ENCODE measurements around the gene CCDC33. TPM values are rescaled to one million over a fixed set of nuclear protein-coding genes. Genes with fewer than 3 reads are reported as not detected.

The CCDC33 gene
- total RNA-seq, 1 donor from 2014 or later = not detected

DNA sequence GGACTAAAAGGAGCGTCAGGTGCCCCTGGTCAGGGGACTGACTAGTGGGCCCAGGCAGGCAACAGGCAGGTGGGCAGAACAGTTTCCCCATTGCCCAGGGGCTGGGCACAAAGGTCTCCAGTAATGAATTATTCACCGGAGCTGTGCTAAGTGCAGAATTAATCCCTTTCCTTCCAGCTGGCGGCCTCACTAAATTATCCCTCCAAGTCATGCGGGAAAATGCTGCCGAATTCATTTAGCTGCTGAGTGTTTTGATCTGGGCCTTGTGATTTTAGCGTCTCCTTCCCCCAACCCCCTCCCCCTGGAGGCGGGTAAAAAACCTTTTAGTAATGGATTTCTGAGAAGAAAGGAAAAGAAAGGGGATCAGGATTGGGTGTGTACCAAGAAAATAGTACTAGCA lies 47.2 kb downstream of the CCDC33 start:
- ATAC-seq = no peak

GRCh38 chr15:74289671-74290070 lies 53.5 kb downstream of the CCDC33 start:
- Histone ChIP-seq H3K27me3 (peaks cover 15% of the 10 kb centered on the region), H3K36me3 (no peaks in the 10 kb centered on the region), H3K4me3 (no peak overlapping the region), H3K4me1 (no peaks in the 10 kb centered on the region), H3K27ac (no peak overlapping the region), H3K9me3 (no peaks in the 10 kb centered on the region)
- DNase-seq (no peak), ATAC-seq (no peak)
- TF ChIP-seq CTCF (IDR thresholded peaks at IDR 0.05) = no peak
- intact Hi-C loops (cut with DNase I) = no loop called here

More for the DNA sequence above, 47.2 kb downstream of the CCDC33 start:
- no peak for TF ChIP-seq CTCF (IDR thresholded peaks at IDR 0.05)
- DNase-seq = no peak
- H3K9me3 ChIP-seq = no peaks in the 10 kb centered on the region
- no peak overlapping the region for H3K27ac ChIP-seq
- H3K4me1 ChIP-seq = no peaks in the 10 kb centered on the region
- peaks cover 24% of the 10 kb centered on the region for H3K27me3 ChIP-seq
- no peaks in the 10 kb centered on the region for H3K36me3 ChIP-seq
- intact Hi-C loops (cut with DNase I) = no loop called here
- H3K4me3 ChIP-seq = no peak overlapping the region

DNA sequence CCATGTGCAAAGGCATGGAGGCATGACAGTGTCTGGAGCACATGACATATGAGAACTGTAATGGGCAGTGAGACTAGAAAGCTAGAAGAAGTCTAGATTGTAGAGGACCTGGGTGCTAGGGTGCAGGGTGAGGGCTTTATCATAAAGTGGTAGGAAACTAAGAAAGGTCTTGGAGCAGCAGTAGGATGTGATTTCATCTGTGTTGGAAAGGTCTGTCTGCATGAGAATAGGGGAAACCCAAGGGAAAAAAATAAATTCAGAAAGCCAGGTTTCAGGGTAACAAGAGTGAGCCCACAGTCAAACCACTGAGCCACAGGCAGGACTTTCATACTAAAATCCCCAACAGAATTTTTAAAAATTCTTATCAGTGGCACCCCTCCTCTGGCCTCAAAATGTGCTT lies 54.5 kb downstream of the CCDC33 start:
- intact Hi-C loops (cut with DNase I) = no loop called here
- no peak for TF ChIP-seq CTCF (IDR thresholded peaks at IDR 0.05)
- H3K4me3 ChIP-seq = no peak overlapping the region
- DNase-seq (no peak), ATAC-seq (no peak)
- H3K27me3 ChIP-seq = peaks cover 24% of the 10 kb centered on the region
- no peaks in the 10 kb centered on the region for H3K9me3 ChIP-seq
- H3K27ac ChIP-seq = no peak overlapping the region
- no peaks in the 10 kb centered on the region for H3K36me3 ChIP-seq
- no peaks in the 10 kb centered on the region for H3K4me1 ChIP-seq

DNA sequence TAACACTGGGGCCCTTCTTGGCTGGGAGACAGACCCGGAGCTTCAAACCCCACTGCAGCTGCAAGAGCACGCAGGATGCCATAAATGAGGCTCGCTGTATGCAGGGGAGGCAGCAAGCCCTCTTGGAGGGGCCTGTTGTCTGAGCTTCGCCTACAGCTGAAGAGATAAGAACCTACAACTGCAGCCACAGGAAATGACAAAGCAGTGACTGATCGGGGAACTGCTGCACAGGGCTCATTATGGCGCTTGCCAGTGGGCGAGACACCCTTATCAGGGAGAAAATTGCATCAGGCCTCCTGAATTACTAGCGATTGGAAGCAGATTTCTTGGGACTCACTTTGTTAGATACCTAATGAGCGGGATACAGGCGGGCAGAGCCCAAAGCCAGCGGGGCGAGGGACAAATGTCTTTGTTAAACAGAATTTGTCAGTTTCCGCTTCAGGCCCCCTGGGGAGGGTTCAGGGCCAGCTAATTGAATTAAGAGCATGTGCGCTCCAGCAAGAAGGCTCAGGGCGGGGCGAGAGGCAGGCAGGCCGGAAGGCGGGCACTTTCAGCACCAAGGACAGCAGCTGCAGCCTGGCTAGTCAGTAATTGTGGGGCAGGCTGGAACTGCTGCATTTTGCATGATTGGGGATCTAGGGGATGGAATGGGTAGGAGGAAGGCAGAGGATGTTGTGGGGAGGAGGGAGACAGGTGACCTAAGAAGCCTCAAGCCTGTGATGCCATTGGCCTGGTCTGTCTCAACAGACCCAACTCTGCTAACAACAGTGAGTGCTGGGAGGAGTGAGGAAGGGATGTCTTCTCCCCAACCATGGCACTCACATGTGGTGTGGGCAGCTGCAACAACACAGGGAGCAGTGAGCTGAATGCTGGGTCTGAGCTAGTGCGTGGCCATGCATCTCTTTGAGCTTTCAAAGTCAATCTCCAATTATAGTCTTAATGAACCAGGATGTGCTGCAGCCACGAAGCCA lies 55.3 kb downstream of the CCDC33 start:
- intact Hi-C loops (cut with DNase I) = no loop called here
- peaks cover 24% of the 10 kb centered on the region for H3K27me3 ChIP-seq
- no peaks in the 10 kb centered on the region for H3K36me3 ChIP-seq
- no peaks in the 10 kb centered on the region for H3K4me1 ChIP-seq
- no peak overlapping the region for H3K27ac ChIP-seq
- TF ChIP-seq CTCF (IDR thresholded peaks at IDR 0.05) = no peak
- H3K9me3 ChIP-seq = no peaks in the 10 kb centered on the region
- no peak overlapping the region for H3K4me3 ChIP-seq
- DNase-seq (peak; percentile 85), ATAC-seq (peak; percentile 74)

- Histone ChIP-seq H3K27me3 (peaks cover 29% of the 10 kb centered on the region), H3K4me3 (no peak overlapping the region), H3K4me1 (no peaks in the 10 kb centered on the region), H3K27ac (no peak overlapping the region), H3K9me3 (no peaks in the 10 kb centered on the region), H3K36me3 (no peaks in the 10 kb centered on the region)
- ATAC-seq (no peak), DNase-seq (no peak)
- intact Hi-C loops (cut with DNase I) = no loop called here
- TF ChIP-seq CTCF (IDR thresholded peaks at IDR 0.05) = no peak
Observed at GRCh38 chr15:74293021-74293810, 57.1 kb downstream of the CCDC33 start.

All from upper lobe of right lung (tissue), 1 donor.